NCI-H510A (cell line): ENCODE results near the gene CYB5R3.
"Not testable (repeated sequence)": the region's sequence is repeated elsewhere in the genome, so short reads cannot be mapped to it uniquely, and the experiment has no call there.

Source experiments
- DNase-seq: peaks from one replicate; lab custom pipeline; 2025; lab: John Stamatoyannopoulos, UW

The CYB5R3 gene

DNA sequence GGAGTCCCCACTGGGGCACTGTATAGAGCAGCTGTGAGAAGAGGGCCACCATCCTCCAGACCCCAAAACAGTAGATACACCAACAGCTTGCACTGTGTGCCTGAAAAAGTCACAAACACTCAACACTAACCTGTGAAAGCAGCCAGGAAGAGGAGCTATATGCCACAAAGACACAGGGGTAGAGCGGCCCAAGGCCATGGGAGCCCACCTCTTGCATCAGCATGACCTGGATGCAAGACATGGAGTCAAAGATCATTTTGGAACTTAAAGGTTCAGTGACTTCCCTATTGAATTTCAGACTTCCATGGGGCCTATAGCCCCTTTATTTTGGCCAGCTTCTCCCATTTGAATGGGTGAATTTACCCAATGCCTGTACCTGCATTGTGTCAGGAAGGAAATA, 29.7 kb upstream of the CYB5R3 start:
- DNase-seq: no peak

DNA sequence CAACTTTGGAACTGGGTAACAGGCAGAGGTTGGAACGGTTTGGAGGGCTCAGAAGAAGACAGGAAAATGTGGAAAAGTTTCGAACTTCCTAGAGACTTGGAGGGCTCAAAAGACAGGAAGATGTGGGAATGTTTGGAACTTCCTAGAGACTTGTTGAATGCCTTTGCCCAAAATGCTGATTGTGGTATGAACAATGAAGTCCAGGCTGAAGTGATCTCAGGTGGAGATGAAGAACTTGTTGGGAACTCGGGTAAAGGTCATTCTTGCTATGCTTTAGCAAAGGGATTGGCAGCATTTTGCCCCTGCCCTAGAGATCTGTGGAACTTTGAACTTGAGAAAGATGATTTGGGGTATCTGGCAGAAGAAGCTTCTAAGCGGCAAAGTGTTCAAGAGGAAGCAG, 28.7 kb upstream of the CYB5R3 start:
- DNase-seq: not testable (repeated sequence)

DNA sequence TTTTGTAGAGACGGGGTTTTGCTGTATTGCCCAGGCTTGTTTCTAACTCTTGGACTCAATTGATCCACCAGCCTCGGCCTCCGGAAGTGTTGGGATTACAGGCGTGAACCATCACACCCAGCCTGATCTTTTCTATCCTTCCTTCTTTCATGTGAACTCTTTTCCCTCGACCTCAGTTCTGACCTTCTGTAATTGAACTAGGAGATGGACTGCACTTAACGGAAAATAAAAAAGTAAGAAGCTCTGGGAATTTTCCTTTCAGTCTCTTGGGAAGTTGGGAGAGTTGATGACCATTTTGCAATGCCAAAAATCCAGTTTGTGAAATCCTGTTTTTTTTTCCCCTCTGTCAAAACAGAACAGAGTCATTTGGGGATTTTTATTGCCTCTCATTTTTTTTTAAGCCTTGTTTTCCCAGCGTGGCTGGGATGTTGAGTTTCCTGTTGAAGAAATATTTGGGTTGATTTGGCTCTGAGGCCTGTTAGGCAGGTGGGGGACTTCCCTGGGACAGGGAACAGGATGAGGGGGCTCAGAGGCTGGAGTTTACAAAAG, 26.9 kb upstream of the CYB5R3 start:
- DNase-seq: no peak

DNA sequence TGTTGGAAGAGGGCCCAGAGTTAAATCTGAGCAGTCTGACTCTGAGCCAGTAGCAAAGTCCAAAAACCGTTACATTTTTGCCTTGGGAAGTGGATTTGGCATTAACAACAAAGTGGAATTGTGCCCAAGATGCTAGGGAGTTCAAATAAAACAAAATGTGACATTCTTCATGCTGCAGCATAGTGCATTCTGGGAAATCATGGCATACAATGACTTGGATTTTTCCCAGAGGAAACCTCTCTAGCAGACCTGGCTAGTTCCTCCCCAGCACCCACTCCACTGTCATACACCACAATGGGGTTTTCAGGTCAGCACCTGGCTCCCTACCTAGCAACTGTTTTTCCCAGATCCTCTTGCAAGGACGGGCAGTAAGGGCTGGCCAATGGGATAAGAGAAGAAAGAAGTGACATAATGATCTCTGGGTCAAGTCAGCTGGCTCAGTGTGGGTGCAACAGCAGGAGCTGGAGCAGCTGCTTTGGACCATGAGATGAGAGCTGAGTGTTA, 24.8 kb upstream of the CYB5R3 start:
- peak; percentile 23 for DNase-seq

DNA sequence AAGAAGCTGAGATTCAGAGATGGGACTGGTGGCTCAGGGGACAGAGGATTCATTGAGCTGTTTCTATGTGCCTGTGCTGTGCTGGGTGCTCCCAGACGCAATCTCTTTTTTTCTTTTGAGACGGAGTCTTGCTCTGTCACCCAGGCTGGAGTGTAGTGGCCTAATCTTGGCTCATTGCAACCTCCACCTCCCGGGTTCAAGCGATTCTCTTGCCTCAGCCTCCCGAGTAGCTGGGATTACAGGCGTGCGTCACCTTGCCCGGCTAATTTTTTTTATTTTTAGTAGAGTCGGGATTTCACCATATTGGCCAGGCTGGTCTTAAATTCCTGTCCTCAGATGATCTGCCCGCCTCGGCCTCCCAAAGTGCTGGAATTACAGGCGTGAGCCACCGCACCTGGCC, 23.9 kb upstream of the CYB5R3 start:
- DNase-seq: not testable (repeated sequence)

DNA sequence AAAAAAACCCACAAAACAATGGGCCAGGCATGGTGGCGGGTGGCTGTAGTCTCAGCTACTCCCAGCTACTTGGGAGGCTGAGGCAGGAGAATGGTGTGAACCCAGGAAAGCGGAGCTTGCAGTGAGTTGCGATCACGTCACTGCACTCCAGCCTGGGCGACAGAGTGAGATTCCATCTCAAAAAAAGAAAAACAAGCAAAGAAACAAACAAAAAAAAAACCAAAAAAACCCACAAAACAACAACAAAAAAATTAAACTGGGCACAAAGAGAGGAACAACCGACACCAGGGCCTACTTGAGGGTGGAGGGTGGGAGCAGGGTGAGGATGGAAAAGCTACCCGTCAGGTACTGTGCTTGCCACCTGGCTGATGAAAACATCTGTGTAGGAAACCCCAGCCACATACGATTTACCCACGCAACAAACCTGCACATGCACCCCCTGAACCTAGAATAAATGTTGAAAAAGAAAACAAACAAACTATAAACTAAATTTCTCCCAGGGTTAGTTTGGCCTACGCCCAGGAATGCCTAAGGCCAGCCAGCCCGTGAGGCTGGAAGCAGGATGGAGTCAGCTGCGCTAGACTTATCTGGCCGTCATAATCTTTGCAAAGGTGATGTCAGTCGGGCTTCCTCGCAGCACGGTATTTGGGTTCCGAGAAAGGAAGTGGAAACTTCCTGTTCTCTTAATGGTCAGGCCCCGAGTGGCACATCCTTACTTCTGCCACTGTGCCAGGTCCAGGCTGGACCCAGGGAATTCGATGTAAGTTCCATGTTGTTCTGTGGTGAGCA, 21.9 kb upstream of the CYB5R3 start:
- DNase-seq: no peak

DNA sequence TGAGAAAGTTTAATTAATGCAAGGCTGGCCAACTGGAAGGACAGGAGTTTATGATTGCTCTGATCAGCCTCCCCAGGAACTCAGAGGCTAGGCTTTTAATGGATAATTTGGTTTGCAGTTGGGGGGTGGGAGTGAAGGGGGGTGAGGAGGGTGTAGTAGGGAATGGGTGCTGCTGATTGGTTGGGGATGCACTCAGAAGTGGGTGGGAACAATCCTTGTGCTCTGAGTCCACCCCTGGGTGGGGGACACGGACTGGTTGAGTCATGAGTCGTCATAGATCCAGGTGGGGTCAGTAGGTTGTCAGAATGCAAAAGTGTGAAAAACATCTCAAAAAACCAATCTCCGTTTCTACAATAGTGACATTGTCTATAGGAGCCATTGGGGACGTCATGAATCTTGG, 20.9 kb upstream of the CYB5R3 start:
- no peak for DNase-seq

DNA sequence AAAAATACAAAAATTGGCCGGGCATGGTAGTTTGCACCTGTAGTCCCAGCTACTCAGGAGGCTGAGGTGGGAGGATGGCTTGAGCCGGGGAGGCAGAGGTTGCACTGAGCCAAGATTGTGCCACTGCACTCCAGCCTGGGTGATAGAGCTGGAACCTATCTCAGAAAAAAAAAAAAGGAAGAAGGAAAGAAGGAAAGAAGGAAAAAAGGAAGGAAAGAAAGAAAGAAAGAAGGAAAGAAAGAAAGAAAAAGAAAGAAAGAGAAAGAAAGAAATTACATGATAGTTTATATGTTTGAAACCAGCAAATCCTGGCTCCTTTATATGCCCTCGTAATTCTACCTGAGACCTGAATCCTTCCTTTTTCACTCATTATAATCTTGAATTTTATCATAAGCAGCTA, 17.2 kb upstream of the CYB5R3 start:
- DNase-seq: not testable (repeated sequence)

DNA sequence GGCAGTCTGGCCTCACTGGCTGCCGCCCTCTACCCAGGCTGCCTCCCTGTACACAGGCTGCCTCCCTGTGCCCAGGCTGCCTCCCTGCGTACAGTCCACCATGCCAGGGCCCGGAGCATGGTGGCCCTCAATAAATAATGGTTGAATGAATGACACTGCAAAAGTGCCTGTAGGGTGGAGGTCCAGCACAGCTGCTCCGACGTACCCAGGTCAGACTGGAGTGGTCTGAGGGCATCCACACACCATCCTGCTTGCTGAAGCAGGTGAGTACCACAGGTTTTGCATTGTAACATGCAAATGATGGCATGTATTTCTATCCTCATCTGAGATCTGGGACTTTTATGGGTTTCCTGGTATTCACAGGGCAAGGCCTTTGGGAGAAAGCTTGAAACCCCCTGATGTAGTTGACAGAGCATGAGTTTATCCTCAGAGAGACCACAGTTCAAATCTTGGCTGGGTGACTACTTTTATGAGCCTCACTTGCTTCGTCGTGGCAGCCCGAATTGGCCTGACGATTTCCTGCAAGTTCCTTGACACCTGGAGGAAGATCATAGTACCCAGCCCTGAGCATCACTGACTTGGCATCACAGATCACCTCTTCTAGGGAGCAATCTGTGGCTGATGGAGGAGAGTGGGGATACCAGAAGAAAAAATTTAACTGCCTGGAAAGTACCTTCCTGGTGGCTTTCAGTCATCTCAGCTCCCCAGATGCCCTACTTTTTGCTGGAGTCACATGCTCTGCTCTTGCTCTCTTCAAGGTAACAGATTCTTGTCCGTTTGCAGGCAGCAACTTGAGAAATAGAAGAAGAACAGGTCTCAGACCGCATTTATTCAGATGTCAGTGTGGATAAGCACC, 16.0 kb upstream of the CYB5R3 start:
- DNase-seq: no peak

DNA sequence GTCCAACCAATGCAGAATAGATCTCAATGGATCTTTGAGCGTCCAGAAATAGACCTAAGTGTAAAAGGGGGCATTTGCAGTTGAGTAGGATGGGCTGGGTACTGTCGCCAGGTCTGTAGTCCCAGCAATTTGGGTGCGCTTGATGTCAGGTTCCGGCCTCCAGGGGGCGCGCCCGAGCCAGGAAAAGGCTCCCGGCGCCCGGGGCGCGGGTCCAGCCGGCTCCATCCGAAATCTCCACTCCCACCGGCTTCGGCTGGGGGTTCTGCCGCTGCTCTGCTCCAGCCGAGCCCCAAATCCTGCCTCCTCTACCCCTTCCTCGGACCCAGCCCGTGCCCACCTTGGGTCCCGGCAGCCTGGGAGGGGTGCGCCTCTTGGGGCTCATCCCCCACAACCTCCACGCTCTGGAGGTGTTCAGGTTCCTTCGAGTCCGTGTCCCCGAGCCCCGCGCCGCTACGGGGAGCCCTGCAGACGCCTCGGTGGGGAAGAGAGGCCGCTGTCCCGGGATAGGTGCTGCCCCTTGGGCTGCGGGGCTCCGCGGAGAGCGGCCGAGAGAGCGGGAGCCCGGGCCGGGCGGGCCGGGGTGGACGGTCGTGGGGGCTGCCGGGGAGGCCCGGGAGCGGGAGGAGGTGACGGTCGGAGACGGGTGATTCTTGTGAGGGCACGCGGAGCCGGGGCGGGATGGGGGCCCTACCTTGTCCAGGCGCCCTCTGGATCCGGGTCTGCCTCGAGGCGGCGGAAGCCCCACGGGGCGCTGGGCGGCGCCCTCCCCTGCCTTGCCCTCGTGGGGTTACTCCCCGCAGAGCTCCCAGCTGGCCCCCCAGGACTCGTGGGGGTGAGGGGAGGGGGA, 13.0 kb upstream of the CYB5R3 start:
- no peak for DNase-seq

DNA sequence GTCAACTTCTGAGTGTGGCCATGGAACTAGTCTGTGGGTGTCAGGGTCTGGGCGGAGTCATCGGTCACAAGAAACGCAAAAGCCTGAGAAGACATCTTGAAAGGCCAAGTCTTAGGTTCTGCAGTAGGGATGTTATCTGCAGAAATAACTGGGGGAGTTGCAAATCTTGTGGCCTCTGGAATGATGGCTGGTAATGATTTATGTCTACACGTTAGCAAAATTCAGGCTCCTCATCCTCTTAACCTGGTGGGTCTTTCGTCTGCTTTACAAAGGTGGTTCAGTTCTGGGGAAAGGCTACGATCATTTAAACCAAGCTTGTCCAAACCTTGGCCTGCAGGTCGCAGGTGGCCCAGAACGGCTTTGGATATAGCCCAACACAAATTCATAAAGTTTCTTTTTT, 7.4 kb upstream of the CYB5R3 start:
- DNase-seq: no peak

DNA sequence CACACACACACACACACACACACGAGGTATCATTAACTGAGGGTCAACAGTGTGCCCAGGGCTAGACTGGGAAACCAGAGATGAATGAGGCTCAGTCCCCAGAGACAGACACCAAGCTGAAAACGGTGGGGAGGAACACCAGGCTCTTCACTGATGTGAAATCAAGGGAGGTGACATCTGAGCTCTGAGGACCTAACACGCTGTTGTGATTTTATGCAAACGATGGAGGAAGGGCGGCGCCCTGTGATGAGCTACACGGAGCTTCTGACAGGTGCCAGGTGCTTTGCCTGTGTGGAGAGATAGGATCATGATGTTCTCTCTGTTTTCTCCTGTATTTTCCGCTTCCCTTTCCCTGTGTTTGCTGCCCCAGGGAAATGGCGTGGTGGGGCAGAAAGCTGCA, 6.5 kb upstream of the CYB5R3 start:
- DNase-seq: peak; percentile 77

DNA sequence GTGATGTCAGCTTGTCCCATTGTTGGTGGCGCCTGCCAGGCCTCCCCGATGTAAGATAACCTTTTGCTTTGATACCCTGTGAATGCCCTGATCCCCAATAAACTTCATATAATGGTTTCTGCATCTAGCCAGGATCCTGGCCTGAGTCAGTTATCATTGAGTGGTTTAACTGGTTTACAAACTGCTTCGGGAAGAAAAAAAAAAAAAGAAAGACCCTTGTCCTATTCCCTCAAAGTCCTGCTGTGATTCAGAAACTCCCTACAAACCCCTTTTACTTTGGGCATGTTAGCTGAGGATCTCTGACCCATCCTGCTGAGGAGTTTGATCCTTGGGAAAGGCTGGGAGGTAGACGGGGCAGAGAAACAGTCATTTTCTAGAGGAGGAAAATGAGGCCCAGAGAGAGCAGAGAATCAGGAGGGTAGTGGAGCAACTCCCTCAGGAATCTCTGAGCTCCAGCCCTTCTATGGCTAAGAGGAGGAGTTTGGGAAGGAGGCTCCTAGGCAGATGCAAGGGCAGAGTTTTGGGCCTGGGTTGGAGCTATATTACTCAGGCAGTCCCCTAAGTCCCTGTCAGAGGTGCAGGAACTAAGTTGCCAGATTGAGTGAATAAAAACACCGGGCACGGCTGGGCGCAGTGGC, 5.4 kb upstream of the CYB5R3 start:
- DNase-seq: no peak

DNA sequence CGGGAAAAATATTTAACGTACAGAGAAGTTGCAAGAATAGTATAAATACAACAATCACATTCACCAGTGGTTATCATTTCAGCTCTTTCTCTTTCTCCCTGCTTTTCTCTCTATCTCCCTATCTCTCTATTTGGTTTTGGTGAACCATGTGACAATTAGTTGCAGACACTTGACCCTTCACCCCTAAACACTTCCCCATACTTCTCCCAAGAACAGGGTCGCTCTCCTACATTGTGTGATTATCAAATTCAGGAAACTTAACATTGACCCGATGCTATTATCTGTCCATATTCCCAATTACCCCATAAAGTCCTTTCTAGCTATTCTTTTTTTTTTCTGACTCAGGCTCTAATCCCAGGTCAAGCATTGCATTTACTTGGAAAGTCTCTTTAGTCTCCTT, 4.8 kb upstream of the CYB5R3 start:
- DNase-seq: no peak

DNA sequence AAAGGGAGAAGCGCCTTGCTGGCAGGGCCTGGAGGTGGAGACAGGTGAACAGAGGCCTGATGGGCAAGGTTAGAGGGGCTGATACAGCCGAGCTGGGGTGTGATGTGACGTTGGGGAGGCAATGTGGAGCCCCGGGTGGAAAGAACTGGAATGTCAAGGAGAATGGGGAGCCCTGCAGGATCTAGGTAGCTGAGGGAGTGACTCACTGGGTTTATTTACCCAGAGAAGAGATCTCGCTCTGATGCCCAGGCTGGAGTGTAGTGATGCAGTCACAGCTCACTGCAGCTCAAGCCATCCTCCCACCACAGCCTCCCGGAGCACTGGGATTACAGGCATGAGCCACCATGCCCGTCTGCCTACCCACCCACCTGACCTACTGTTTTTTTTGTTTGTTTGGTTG, 1.9 kb upstream of the CYB5R3 start:
- DNase-seq: no peak

DNA sequence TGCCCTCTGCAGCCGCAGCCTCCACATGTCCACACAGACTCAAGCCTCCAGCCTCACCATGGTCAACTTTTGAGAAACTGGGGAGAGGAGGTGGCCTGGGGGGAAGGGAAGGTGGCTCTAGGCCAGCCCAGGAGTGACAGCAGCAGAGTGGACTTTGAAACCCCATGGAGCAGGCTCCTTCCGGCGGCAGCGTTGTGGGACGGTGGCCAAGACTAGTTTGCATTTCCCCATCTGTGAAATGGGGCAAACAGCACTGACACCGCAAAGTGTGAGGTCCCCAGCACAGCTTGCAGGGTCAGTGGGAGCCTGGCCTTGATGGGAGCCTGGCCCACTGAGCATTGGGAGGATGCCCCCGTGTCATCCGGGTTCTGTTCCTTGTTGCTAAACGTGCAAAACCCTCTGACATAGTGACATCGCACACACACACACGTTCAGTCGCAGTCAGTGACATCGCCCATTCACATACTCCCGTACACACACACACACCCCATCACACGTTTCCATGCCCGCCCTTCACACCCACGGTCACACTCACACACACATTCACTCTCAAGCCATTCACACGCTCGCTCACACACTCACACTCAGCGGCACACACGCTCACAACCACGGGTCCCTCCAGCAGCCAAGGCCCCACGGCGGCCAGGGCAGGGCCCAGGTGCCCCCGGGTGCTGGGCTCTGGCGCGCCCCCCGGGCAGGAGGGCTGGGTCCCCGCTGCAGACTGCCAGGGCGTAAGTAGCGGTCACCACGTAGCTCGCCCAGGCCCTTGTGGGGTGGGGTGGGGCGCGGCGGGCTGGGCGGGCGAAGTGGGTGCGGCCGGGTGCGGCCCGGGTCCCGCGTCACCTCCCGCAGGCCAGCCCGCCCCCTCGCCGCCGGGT, 585 bp downstream of the CYB5R3 start:
- no peak for DNase-seq

DNA sequence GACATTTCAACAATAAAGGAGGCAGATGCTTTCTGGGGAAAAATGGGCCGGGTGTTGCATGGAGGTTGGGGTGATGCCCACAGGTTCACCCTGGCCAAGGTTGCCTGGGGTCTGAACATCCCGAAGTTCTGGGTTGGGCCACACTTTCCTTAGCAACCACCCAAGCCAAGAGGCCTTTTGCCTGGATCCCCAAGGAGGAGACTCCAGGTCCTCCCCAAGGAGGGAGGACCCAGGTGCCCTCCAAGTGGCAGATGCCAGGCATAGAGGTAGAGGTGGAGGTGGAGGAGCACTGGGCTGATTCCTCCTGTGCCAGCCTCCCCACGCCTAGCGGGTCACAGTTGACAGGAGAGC, 1.2 kb downstream of the CYB5R3 start:
- DNase-seq: no peak

DNA sequence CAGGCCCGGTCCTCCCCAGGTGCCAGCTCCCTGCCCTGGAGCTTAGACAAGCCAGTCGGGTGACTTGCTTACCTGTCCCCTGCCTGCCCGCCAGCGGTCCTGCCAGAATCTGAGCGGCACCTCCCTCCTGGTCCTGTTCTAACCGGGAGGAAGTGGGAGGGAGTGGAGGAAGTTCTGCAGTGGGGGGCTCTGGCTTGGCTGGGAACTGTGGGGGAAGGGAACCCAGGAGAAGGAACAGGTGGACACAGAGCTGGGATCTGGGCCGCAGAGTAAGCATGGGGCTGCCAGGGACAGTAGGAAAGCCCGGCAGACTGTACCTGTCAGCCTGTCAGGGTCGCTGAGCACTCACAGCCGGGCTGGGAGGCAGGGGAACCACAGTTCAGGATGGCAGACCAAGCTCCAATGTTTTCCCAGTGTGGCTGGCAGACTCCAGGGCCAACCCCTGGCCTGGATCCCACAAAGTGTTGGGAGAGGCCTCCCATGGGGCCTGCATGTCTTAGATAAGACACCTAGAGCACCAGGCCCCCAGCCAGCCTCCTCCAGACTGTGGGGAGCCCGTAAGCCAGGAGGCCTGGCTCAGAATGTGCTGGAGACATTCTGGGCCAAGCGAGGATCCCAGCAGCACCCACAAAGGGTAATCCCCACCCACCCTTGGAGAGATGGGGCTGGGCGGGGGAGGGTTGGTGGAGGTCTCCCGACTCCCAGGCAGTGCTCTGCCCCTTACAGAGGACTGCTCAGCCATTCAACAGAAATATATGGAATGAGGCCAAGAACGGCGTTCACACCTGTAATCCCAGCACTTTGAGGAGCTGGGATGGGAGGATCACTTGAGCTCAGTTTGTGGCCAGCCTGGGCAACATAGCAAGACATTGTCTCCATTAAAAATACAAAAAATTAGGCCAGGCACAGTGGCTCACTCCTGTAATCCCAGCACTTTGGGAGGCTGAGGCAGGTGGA, 2.3 kb downstream of the CYB5R3 start:
- DNase-seq: no peak

DNA sequence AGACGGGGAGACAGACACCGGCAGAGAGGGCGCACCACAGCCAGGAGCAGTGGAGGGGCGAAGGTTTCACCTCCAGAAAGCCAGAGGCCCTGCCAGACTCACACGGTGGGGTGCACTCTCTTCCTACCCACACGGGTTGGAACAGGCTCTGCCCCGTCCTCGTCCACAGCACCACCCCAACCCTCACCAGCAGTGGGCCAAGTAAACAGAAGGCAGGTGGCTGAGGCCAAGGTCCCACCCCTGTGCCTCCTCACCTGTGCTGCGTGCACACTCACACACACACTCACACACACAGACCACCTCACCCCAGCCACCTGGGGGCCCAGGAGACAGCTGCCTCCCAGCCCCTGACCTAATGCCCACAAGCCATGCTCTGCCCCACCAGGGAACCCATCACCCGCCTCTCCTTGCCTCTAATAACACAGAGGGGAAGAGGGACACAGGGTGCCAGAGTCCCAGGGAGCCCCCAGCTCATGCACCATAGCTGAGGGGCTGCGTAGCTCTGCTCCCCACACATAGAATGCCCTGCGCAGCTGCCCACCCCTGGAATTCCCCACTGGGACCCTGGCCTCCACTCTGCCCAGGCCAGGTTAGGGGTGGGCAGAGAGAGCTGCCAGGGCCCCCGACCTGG, 3.1 kb downstream of the CYB5R3 start:
- DNase-seq: no peak
